GM23248 (cell line): ENCODE results near the gene SYNGR2.

ENCODE experiments used
- EZH2 ChIP-seq: fragments of 200-600 bp; sonication (generic); IDR thresholded peaks from 2 replicates; pipeline ENCODE4 v1.6.1; 2018; ENCODE audit warnings: antibody characterized with exemption, mild to moderate bottlenecking; ENCODE audit not compliant: insufficient read depth, poor library complexity, severe bottlenecking
- EZH2phosphoT487 ChIP-seq: fragments of 200-600 bp; sonication (generic); IDR thresholded peaks from 2 replicates; pipeline ENCODE4 v1.6.1; 2018; ENCODE audit warnings: antibody characterized with exemption, moderate library complexity, mild to moderate bottlenecking, low read depth; ENCODE audit not compliant: insufficient read depth

DNA sequence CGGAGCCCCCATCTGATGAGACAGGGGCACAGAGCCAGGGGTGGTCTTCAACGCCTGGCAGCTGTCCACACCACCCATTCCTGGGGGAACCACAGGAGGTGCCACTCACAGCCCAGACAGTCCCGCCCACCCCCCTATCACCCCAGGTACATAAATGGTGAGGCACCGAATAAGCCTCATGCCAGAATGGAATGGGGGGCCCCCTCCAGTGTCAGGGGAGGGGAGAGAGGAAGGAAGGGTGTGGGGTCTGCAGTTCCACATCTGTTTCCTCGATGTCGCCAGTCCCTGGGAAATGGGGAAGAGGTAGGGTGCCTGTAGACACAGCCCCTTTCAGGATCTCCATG, 41.5 kb upstream of the SYNGR2 start:
- TF ChIP-seq EZH2 (no peak), EZH2phosphoT487 (no peak)
